Smooth muscle cell of the umbilical artery (primary cell): ENCODE data around the gene TBC1D23. TPM values are rescaled to one million over a fixed set of nuclear protein-coding genes. Genes with fewer than 3 reads are reported as not detected.

Source experiments
- total RNA-seq: library from RNA; depleted of rRNA; stranded (reverse); fragments of >200 nt; gene quantifications from 2 replicates; pipeline ENCODE4 v1.2.3, GENCODE V29; 2014

The TBC1D23 gene
- 86.7 and 98.6 TPM in 2 replicates for total RNA-seq

DNA sequence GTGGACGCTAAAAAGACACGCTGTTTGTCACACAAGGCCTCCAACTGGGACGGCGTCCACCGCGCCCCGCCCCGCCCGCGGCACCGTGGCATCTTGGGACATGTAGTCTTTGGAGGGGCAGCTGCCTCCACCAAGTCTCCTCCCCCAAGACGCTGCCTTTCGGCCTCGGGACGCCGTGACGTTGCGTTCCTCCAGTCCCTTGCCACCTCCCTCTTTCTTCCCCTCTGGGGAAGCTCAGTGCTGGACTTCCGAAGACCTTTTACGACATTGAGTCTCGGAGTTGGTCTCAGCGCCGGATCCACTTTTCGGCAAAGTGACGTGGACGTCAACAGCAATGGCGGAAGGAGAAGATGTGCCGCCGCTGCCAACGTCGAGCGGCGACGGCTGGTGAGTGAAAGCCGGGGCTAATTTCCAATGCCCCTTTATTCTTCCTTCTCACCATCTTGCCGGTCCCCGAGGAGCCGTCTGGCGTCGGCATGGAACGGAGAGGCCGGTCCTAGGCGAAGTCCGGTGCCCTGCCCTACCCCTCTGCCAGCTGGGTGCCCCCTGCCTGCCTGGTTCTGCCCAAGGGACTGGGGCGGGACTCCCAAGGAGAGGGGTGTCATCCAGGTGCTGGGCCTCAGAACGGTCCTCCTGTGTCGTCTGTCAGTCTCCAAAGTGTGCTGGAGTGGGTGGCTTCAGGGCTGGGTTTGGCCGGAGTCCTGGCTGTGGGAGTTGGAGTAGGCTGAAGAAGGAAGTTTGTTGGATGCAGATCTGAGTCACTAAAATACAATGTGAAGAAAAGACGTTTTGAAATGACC, at the start of gene TBC1D23:
Gene TBC1D23, plus strand, starts transcription at position 308 of the 800 bp plus-strand sequence. Its CDS starts 27 bp downstream, at position 335.

GRCh38 chr3:100334488-100335351, 73.9 kb downstream of the TBC1D23 start, which contains the start of gene NIT2:
Gene NIT2, plus strand, starts transcription at chr3:100334757. Its CDS starts 35 bp downstream, at chr3:100334792.

Other genes starting within 250 kb of the TBC1D23 start
- gene FILIP1L, start 146.5 kb upstream of the TBC1D23 start, total RNA-seq: 20.7 and 41.9 TPM in 2 replicates
- gene NIT2, start 73.8 kb downstream of the TBC1D23 start, total RNA-seq: 11.3 and 14.3 TPM in 2 replicates
- gene TOMM70, start 140.1 kb downstream of the TBC1D23 start, total RNA-seq: 63.0 and 75.8 TPM in 2 replicates
- 3.3 and 3.9 TPM in 2 replicates for gene LNP1, start 140.5 kb downstream of the TBC1D23 start, total RNA-seq
- gene TMEM45A, start 231.6 kb downstream of the TBC1D23 start, total RNA-seq: 53.7 and 107 TPM in 2 replicates